K562 (cell line): ENCODE results near the gene PPHLN1. TPM values are rescaled to one million over a fixed set of nuclear protein-coding genes. Genes with fewer than 3 reads are reported as not detected.

Experiments used
- ATAC-seq: fragments of 200-7000 bp; cut with Tn5 transposase; 3 replicates; pipeline ENCODE4 v1.9.1; 2020; ENCODE audit warnings: moderate library complexity
- BruUV-seq: library from RNA; stranded (reverse); fragments of 400-500 nt; replicated peaks from 2 replicates; lab custom pipeline; 2021; lab: Mats Ljungman, UMichigan
- CTCF ChIA-PET: fragments of 300-600 bp; formaldehyde crosslinking; extraction: SDS; loops from one replicate; lab custom pipeline; 2021; ENCODE audit warnings: low intra/inter-chr PET ratio; lab: Yijun Ruan, JAX
- POLR2A ChIA-PET: fragments of 300-600, 350-650 bp; sonication (Branson Sonifier 250); formaldehyde crosslinking; extraction: SDS; loops from one replicate; lab custom pipeline; 2021; ENCODE audit warnings: antibody characterized with exemption, inconsistent platforms; lab: Yijun Ruan, JAX
- DNase-seq, 4 experiments: peaks; one replicate each; pipeline versions ENCODE4 v3.0.0 to v3.0.0-alpha.2; 2011 to 2018; ENCODE audit warnings: low spot score in 3 of 4, mixed read lengths in 3 of 4; ENCODE audit errors: extremely low read depth in 1 of 4
- FAIRE-seq: peaks from 2 replicates; lab custom pipeline; 2011; peaks lifted over from hg19 to GRCh38; lab: Jason Lieb, UNC
- H2AFZ ChIP-seq: 2 replicates; pipeline ENCODE4 v1.6.0; 2011; ENCODE audit warnings: low read depth, low read length, control low read depth, inconsistent platforms
- H3K27ac ChIP-seq: fragments of 200-600 bp; 3 replicates; pipeline ENCODE4 v1.8.0; 2011; ENCODE audit warnings: low read depth, mild to moderate bottlenecking, control low read depth, inconsistent platforms, low read length, moderate library complexity, mixed read lengths; ENCODE audit errors: extremely low read depth
- H3K27me3 ChIP-seq, 2 experiments: fragments of 300-600 bp in 1 of 2; 2 replicates in 1 of 2; 3 replicates in 1 of 2; pipeline versions ENCODE4 v1.6.0 to v1.8.0; 2011; ENCODE audit warnings: inconsistent platforms in 2 of 2, low read length in 2 of 2, mild to moderate bottlenecking in 1 of 2, mixed read lengths in 1 of 2, moderate library complexity in 1 of 2; ENCODE audit not compliant: control insufficient read depth in 2 of 2, insufficient read depth in 2 of 2
- H3K36me3 ChIP-seq: fragments of 300-600 bp; 3 replicates; pipeline ENCODE4 v1.8.0; 2011; ENCODE audit warnings: mild to moderate bottlenecking, low read length, inconsistent platforms; ENCODE audit not compliant: control insufficient read depth, insufficient read depth
- H3K4me1 ChIP-seq, 2 experiments: fragments of 200-600 bp in 1 of 2; replicated peaks in 1 of 2; 2 replicates in 1 of 2; 3 replicates in 1 of 2; pipeline versions ENCODE4 v1.5.1 to v1.8.0; 2011; ENCODE audit warnings: inconsistent platforms in 2 of 2, low read length in 2 of 2, mild to moderate bottlenecking in 1 of 2, mixed read lengths in 1 of 2, moderate library complexity in 1 of 2; ENCODE audit not compliant: control insufficient read depth in 2 of 2, insufficient read depth in 2 of 2
- H3K4me2 ChIP-seq: 2 replicates; pipeline ENCODE4 v1.6.1; 2011; ENCODE audit warnings: low read length, control low read depth, inconsistent platforms, mixed read lengths; ENCODE audit not compliant: insufficient read depth
- H3K4me3 ChIP-seq: fragments of 200-600 bp; sonication (generic), shearing (Covaris generic); 2 replicates; pipeline ENCODE4 v1.5.1; 2016; ENCODE audit warnings: control low read depth, inconsistent platforms
- H3K79me2 ChIP-seq: fragments of 200-600 bp; 3 replicates; pipeline ENCODE4 v1.8.0; 2011; ENCODE audit warnings: low read length, inconsistent platforms; ENCODE audit not compliant: control insufficient read depth, insufficient read depth
- H3K9ac ChIP-seq, 2 experiments: 2 replicates each; pipeline versions ENCODE4 v1.6.0 to v1.6.1; 2011; ENCODE audit warnings: low read depth in 2 of 2, low read length in 2 of 2, control low read depth in 1 of 2, inconsistent platforms in 1 of 2, mild to moderate bottlenecking in 1 of 2, mixed read lengths in 1 of 2; ENCODE audit not compliant: insufficient read depth in 1 of 2
- H3K9me1 ChIP-seq: one replicate; pipeline ENCODE4 v1.6.0; 2011; ENCODE audit warnings: inconsistent platforms, mild to moderate bottlenecking, low read length, moderate library complexity; ENCODE audit not compliant: control insufficient read depth, insufficient read depth
- H3K9me3 ChIP-seq: replicated peaks from 2 replicates; pipeline ENCODE4 v1.5.1; 2011; ENCODE audit warnings: low read depth, low read length, inconsistent platforms; ENCODE audit not compliant: control insufficient read depth, insufficient read depth
- H4K20me1 ChIP-seq: replicated peaks from 2 replicates; pipeline ENCODE4 v1.6.1; 2011; ENCODE audit warnings: low read length, inconsistent platforms, mixed read lengths; ENCODE audit not compliant: control insufficient read depth, insufficient read depth
- SIRT6 ChIP-seq: IDR thresholded peaks from one replicate; pipeline ENCODE4 v1.6.1; 2012; ENCODE audit warnings: low read depth, mild to moderate bottlenecking, control low read depth, inconsistent platforms, low read length, moderate library complexity
- ZNF75A ChIP-seq: fragments of 450-650 bp; formaldehyde crosslinking; IDR thresholded peaks from 2 replicates; pipeline ENCODE4 v1.4.0; 2020; ENCODE audit warnings: mild to moderate bottlenecking
- WGBS: fragments of 100-300 bp; shearing (Covaris generic); methylation state at CpG from one replicate; pipeline ENCODE4 v1.1.6; 2016; ENCODE audit warnings: low coverage, mixed read lengths; ENCODE audit not compliant: insufficient coverage; ENCODE audit errors: missing lambda C conversion rate; 5-methylcytosine and 5-hydroxymethylcytosine counted together
- in situ Hi-C: fragments of 300-500 bp; cut with MboI; formaldehyde crosslinking; loops from 4 replicates; pipeline ENCODE4 v1.15.0; 2018; ENCODE audit warnings: inconsistent platforms, mixed read lengths
- intact Hi-C: fragments of 100-400 bp; cut with micrococcal nuclease; formaldehyde crosslinking; loops from 2 replicates; pipeline ENCODE4 v1.14.2; 2022
- polyA plus RNA-seq, 8 experiments: library from polyadenylated mRNA; depleted of rRNA in 4 of 8; stranded (reverse) in 5 of 8; unstranded in 3 of 8; fragments of >200 nt; fragmentation: Nextera tagmentation in 2 of 8; fragmentation: Illumina TruSeq in 1 of 8; extraction: Ambion mirVana in 2 of 8; extraction: Trizol in 1 of 8; gene quantifications; 2 replicates each; pipeline versions ENCODE4 v1.2.1 to v1.2.3, GENCODE V29; 2011 to 2014; ENCODE audit warnings: inconsistent platforms in 1 of 8, missing spikeins in 1 of 8
- total RNA-seq, 7 experiments: library from RNA; depleted of rRNA in 6 of 7; stranded (reverse); fragments of >200 nt in 6 of 7; fragmentation: Illumina TruSeq in 2 of 7; extraction: Trizol in 2 of 7; gene quantifications; 2 replicates each; pipeline versions ENCODE4 v1.2.1 to v1.2.3, GENCODE V29; 2011 to 2021; ENCODE audit warnings: low replicate concordance in 1 of 7
- TF ChIP-seq, protein P1 (sequence below), 2 experiments: IDR thresholded peaks in 1 of 2; conservative IDR thresholded peaks in 1 of 2; 2 replicates each; pipeline ENCODE4 v1.6.1; 2016; ENCODE audit warnings: low read depth in 2 of 2, mild to moderate bottlenecking in 1 of 2, missing compliant biosample characterization in 1 of 2, missing genetic modification characterization in 1 of 2, moderate library complexity in 1 of 2
- TF ChIP-seq, protein P2 (sequence below): fragments of 450-650 bp; formaldehyde crosslinking; IDR thresholded peaks from 2 replicates; pipeline ENCODE4 v1.4.0; 2022; ENCODE audit warnings: missing genetic modification characterization
- TF ChIP-seq, protein P3 (sequence below): fragments of 450-650 bp; IDR thresholded peaks from 2 replicates; pipeline ENCODE4 v1.6.1; 2016; ENCODE audit warnings: mild to moderate bottlenecking, moderate library complexity

PPHLN1 gene
- total and polyA plus RNA-seq, 9 of the 15 experiments (the other 6 are each of a cell fraction or from before 2014, with no cell fraction given), result 66.3 to 112 (median 93.6) TPM

DNA sequence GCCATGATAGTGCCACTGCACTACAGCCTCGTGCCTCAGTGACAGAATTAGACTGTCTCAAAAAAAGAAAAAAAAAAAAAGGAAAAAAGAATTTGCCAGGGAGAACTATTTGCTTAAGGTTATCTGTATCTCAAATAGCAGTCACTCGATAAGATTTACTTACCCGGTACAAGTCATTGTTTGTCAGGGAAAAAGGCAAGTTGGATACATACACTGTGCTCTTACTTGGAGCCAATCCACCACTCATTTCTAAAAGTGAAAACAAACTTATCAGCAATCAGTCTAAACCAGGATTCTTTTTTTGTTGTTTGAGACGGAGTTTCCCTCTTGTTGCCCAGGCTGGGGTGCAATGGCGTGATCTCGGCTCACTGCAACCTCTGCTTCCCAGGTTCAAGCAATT is 2.1 kb upstream of the PPHLN1 start:
- BruUV-seq, result no TSS peak
- peaks cover 45% of the 10 kb centered on the region for H3K79me2 ChIP-seq
- TF ChIP-seq, protein P1, sequence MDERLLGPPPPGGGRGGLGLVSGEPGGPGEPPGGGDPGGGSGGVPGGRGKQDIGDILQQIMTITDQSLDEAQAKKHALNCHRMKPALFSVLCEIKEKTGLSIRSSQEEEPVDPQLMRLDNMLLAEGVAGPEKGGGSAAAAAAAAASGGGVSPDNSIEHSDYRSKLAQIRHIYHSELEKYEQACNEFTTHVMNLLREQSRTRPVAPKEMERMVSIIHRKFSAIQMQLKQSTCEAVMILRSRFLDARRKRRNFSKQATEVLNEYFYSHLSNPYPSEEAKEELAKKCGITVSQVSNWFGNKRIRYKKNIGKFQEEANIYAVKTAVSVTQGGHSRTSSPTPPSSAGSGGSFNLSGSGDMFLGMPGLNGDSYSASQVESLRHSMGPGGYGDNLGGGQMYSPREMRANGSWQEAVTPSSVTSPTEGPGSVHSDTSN (CRISPR knock-in tag; IDR thresholded peaks at IDR 0.05; ENCODE audit: low read depth), result no peak
- TF ChIP-seq, protein P1 (tag; conservative IDR thresholded peaks at IDR 0.05; ENCODE audit: low read depth), result no peak
- no peak for TF ChIP-seq SIRT6
- TF ChIP-seq, protein P2, sequence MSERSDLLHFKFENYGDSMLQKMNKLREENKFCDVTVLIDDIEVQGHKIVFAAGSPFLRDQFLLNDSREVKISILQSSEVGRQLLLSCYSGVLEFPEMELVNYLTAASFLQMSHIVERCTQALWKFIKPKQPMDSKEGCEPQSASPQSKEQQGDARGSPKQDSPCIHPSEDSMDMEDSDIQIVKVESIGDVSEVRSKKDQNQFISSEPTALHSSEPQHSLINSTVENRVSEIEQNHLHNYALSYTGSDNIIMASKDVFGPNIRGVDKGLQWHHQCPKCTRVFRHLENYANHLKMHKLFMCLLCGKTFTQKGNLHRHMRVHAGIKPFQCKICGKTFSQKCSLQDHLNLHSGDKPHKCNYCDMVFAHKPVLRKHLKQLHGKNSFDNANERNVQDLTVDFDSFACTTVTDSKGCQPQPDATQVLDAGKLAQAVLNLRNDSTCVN (CRISPR knock-in tag), result no peak
- TF ChIP-seq, protein P3, sequence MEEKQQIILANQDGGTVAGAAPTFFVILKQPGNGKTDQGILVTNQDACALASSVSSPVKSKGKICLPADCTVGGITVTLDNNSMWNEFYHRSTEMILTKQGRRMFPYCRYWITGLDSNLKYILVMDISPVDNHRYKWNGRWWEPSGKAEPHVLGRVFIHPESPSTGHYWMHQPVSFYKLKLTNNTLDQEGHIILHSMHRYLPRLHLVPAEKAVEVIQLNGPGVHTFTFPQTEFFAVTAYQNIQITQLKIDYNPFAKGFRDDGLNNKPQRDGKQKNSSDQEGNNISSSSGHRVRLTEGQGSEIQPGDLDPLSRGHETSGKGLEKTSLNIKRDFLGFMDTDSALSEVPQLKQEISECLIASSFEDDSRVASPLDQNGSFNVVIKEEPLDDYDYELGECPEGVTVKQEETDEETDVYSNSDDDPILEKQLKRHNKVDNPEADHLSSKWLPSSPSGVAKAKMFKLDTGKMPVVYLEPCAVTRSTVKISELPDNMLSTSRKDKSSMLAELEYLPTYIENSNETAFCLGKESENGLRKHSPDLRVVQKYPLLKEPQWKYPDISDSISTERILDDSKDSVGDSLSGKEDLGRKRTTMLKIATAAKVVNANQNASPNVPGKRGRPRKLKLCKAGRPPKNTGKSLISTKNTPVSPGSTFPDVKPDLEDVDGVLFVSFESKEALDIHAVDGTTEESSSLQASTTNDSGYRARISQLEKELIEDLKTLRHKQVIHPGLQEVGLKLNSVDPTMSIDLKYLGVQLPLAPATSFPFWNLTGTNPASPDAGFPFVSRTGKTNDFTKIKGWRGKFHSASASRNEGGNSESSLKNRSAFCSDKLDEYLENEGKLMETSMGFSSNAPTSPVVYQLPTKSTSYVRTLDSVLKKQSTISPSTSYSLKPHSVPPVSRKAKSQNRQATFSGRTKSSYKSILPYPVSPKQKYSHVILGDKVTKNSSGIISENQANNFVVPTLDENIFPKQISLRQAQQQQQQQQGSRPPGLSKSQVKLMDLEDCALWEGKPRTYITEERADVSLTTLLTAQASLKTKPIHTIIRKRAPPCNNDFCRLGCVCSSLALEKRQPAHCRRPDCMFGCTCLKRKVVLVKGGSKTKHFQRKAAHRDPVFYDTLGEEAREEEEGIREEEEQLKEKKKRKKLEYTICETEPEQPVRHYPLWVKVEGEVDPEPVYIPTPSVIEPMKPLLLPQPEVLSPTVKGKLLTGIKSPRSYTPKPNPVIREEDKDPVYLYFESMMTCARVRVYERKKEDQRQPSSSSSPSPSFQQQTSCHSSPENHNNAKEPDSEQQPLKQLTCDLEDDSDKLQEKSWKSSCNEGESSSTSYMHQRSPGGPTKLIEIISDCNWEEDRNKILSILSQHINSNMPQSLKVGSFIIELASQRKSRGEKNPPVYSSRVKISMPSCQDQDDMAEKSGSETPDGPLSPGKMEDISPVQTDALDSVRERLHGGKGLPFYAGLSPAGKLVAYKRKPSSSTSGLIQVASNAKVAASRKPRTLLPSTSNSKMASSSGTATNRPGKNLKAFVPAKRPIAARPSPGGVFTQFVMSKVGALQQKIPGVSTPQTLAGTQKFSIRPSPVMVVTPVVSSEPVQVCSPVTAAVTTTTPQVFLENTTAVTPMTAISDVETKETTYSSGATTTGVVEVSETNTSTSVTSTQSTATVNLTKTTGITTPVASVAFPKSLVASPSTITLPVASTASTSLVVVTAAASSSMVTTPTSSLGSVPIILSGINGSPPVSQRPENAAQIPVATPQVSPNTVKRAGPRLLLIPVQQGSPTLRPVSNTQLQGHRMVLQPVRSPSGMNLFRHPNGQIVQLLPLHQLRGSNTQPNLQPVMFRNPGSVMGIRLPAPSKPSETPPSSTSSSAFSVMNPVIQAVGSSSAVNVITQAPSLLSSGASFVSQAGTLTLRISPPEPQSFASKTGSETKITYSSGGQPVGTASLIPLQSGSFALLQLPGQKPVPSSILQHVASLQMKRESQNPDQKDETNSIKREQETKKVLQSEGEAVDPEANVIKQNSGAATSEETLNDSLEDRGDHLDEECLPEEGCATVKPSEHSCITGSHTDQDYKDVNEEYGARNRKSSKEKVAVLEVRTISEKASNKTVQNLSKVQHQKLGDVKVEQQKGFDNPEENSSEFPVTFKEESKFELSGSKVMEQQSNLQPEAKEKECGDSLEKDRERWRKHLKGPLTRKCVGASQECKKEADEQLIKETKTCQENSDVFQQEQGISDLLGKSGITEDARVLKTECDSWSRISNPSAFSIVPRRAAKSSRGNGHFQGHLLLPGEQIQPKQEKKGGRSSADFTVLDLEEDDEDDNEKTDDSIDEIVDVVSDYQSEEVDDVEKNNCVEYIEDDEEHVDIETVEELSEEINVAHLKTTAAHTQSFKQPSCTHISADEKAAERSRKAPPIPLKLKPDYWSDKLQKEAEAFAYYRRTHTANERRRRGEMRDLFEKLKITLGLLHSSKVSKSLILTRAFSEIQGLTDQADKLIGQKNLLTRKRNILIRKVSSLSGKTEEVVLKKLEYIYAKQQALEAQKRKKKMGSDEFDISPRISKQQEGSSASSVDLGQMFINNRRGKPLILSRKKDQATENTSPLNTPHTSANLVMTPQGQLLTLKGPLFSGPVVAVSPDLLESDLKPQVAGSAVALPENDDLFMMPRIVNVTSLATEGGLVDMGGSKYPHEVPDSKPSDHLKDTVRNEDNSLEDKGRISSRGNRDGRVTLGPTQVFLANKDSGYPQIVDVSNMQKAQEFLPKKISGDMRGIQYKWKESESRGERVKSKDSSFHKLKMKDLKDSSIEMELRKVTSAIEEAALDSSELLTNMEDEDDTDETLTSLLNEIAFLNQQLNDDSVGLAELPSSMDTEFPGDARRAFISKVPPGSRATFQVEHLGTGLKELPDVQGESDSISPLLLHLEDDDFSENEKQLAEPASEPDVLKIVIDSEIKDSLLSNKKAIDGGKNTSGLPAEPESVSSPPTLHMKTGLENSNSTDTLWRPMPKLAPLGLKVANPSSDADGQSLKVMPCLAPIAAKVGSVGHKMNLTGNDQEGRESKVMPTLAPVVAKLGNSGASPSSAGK, result no peak
- TF ChIP-seq ZNF75A (CRISPR knock-in tag), result no peak

More for the DNA sequence above, 2.1 kb upstream of the PPHLN1 start:
- Histone ChIP-seq H2AFZ (no peak overlapping the region), H3K36me3 (peaks cover 15% of the 10 kb centered on the region), H3K9ac (no peak overlapping the region), H3K27me3 (no peaks in the 10 kb centered on the region), H3K27ac (no peak overlapping the region), H3K9me3 (no peaks in the 10 kb centered on the region), H3K9me1 (no peaks in the 10 kb centered on the region), H3K4me3 (no peak overlapping the region), H3K4me1 (peaks cover 9 to 10% of the 10 kb centered on the region in 2 experiments), H3K4me2 (no peak overlapping the region), H4K20me1 (no peaks in the 10 kb centered on the region; the same call in 1 of the 2 replicates)
- ChIA-PET CTCF (no interaction called here), POLR2A (no interaction called here)
- FAIRE-seq, result no peak
- ATAC-seq, result no peak
- DNase-seq, result no peak
- WGBS, result 87% methylated on average over 5 of the region's 6 CpGs
- in situ Hi-C loops (no loop called here), intact Hi-C loops (no loop called here)
